GM19468 (cell line): ENCODE results near the gene FAM72D.
"Not testable (repeated sequence)": the region's sequence is repeated elsewhere in the genome, so short reads cannot be mapped to it uniquely, and the experiment has no call there.

Source experiments
- ATAC-seq: cut with Tn5 transposase; IDR thresholded peaks from one replicate; pipeline ENCODE4 v1.9.1; 2021; ENCODE audit warnings: mild to moderate bottlenecking, moderate library complexity, moderate number of reproducible peaks; ENCODE audit not compliant: unreplicated experiment; ENCODE audit errors: extremely low read depth

Gene FAM72D

GRCh38 chr1:145095284-145096057, at the start of gene FAM72D, which contains the start of gene SRGAP2B:
TSS of gene FAM72D (plus strand) at chr1:145095974. CDS start at chr1:145096848, 874 bp downstream.
TSS of gene SRGAP2B (minus strand) at chr1:145095328. CDS start at chr1:145092901, 2,427 bp downstream.
- peak; percentile 92 for ATAC-seq

- ATAC-seq = not testable (repeated sequence)
Observed at GRCh38 chr1:145047553-145047952, 48.2 kb upstream of the FAM72D start.

DNA sequence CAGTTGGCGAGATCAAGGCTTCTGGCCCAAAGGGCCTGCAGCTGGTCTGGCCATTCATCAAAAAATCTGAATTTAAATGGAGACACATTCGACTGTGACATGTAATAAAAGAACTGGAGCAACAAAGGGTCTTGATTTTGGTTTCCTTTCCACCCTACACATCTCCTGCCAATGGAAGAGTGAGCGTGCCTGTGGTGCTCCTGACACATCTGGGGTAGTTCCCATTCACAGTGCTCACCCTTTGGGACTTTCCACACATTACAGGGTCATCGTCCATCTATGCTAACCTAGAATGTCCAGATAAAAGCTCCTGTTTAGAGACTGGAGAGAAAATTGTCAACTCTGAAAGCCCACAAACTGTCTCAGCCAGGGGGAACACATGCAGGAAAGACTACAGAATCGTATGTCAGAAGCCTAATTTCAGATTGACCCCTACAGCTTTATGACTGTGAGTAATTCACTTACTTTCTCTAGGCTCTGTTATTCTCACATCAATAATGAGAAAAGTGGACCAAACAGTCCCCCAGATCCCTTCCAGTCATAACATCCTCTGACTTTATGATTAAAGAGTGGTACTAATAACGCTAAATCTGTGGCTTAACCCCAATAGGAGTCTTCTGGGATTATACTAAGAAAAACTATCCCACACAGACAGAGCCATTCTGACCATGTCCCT, 47.5 kb upstream of the FAM72D start:
- not testable (repeated sequence) for ATAC-seq

GRCh38 chr1:145052019-145052776, 43.6 kb upstream of the FAM72D start:
- ATAC-seq = not testable (repeated sequence)

GRCh38 chr1:145053428-145053827, 42.3 kb upstream of the FAM72D start:
- not testable (repeated sequence) for ATAC-seq

DNA sequence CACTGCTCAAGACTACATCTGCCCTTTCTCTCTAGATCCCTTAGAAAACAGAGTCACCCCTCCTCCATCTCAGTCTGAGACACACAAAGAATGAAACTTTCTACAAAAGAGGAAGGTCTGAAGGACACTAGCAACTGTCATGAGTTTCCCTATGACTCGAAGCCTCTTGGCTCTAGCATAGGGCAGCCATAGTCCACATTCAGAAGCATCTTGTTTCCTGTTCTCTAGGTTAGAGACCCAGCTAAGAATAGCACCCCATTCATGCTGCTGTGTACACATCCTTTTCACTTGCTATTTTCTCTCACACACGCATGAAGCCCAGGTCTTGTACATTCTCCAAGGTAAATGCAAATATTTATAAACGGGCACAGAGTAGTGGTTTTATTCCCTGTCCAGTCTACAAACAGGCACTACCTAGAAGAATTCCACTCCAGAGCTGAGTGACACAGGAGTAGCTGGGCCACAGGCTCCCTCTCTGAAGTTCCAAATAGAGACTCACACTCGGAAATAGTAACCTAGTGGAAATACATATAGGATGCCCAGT, 40.5 kb upstream of the FAM72D start:
- ATAC-seq = peak; percentile 99

GRCh38 chr1:145058184-145058583, 37.6 kb upstream of the FAM72D start:
- ATAC-seq = not testable (repeated sequence)

GRCh38 chr1:145063285-145063684, 32.5 kb upstream of the FAM72D start:
- ATAC-seq = not testable (repeated sequence)

GRCh38 chr1:145063941-145064648, 31.7 kb upstream of the FAM72D start:
- ATAC-seq = not testable (repeated sequence)

DNA sequence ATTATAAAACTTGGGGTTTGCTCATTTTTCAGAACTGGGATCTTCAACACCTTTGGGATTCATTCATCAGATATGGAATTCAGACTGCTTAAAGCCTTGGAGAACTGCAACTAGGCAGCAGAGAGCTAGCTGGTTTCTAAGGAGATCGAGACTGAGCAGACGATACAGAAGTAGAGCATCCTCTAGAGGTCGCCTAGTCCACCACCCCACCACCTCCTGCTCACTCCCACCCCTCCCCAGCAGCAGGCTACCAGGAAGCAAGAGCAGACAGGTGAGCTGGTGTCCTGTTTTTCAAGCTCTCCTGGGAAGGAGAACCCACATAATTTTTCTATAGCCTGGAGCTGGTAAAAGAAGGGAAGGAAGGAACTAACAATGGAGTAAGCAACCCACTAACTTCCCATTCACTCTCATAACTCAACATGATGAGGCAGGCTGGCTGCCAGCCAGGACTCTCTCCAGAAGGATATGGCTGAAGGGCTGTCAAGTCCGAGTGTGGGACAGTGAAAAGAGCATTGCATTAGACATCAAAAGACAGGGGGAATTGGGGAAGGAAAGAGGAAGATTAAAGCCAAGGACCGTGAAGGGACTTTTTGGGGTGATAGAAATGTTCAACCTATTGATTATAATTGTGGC, 30.5 kb upstream of the FAM72D start:
- not testable (repeated sequence) for ATAC-seq

DNA sequence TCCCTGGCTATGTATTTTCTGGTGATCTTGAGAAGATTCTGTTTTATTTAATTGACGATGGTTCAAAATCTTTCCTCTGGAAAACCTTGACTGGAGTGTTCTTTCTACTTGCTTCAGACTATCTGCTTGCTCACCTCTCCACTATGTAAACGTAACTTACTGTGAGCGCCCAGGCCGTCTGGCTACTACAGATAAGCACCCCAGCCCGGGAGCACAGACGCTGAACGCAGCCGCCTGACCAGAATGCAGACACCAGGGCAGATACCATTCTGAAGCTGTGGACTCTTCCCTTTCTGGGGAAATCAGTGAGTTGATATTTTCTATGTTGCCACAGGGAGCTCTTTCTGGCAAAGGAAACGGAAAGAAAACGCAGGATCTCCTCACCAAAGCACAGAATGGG, 29.3 kb upstream of the FAM72D start:
- not testable (repeated sequence) for ATAC-seq

DNA sequence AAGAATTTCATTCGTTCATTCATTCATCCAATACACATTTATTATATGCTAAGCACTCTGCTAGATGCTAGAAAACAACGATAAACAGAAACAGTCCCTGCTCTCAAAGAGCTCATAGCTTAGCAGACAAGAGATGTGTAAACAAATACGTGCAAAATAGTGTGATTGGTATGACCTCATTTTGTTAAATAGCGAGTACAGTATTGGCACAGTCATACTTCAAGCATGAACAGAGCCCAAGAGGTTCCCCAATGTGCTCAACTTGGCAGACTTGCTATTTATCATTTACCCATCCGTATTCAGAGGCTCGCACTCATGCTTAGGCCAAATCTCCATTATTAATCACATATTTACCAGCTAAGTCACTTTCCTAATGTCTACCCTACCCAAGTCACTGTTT, 24.2 kb upstream of the FAM72D start:
- not testable (repeated sequence) for ATAC-seq

GRCh38 chr1:145074021-145074559, 21.7 kb upstream of the FAM72D start:
- ATAC-seq = not testable (repeated sequence)

DNA sequence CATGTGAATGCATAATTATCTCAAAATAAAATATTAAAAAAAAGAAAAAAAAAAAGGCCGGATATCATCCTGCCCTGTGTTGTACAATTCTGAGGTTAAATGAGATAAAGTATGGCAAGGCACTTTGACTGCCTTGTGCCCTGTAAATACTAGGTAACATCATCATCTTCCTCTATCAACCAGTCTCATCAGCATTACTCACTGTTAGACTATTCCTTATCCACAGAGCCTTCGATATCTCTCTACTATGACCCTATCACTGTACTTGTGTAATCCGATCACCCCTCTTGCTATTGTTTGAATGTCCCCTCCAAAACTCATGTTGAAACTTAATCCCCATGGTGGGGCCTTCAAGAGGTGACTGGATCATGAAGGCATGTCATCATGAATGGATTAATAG, 18.9 kb upstream of the FAM72D start:
- not testable (repeated sequence) for ATAC-seq

DNA sequence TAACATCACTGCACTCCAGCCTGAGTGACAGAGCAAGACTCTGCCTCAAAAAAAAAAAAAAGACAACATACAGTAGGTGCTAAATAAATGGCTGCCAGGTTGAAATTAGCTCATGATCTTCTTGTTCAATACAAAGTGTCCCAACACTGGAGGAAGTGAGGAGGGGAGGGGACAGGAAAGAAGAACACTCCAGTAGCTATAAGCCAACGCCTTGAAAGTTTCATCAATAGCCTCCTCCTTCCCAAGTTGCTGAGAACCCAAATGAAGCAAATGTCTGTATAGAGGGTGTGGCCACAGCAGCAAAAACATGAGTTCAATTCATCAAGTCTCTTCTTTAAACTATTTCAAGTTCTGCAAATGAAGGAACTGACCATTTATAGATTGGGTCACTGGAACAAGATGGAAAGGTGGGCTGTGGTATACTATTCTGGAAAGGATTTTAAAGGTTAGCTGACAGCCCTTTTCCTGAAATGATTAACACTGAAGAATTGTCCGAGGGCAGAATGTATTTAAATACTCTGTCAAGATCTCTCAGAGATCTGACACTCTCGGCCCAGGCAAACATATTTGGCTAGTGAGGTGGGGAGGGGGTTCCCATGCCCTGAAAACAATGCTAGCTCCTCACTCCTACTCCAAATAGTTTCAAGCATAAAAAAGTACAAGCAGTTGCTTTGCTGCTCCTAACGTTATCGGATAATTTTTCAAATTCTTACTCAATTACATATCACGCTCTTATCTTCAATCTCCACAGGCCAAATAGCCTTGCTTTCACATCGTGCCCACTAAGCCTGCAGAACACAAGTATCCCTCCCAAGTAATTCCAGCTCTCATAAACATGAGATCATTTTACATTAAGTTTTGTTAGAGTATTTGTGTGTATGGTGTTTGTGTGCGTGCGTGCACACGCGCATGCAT, 17.6 kb upstream of the FAM72D start:
- not testable (repeated sequence) for ATAC-seq

- not testable (repeated sequence) for ATAC-seq
Observed at GRCh38 chr1:145078787-145079370, 16.9 kb upstream of the FAM72D start.

DNA sequence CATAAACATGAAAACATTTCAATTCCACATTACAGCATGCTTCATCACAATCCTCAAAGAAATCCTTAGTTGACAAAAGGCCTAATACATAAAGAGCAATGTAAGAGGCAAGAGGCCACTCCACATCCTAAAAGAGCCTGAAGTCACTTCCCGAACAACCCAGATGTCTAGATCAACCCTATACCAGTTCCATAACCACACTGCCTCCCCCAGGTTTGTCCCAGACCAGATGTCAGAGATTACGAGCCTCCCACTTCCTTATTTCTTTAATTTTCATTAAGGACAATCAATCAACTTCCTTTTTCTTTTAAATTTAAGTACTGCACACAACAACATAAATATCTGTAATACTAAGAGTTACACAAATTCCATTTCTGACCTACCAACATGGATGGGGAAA, 16.0 kb upstream of the FAM72D start:
- not testable (repeated sequence) for ATAC-seq
